Thoracic aorta (tissue), 2 donors: Measurements from ENCODE around the gene UBE3B. TPM values are rescaled to one million over a fixed set of nuclear protein-coding genes. Genes with fewer than 3 reads are reported as not detected.

Source experiments
- ATAC-seq: fragments of 150-250 bp; one replicate; pipeline ENCODE4 v1.8.0; 2017; ENCODE audit warnings: low read depth; ENCODE audit not compliant: insufficient number of reproducible peaks, low FRiP score
- DNase-seq: peaks from one replicate; pipeline ENCODE4 v3.0.0-alpha.2; 2020; ENCODE audit warnings: low spot score
- H3K27ac ChIP-seq, 2 donors: fragments of 200-600 bp; sonication (generic); 1 replicate in 1 of 2; 2 replicates in 1 of 2; pipeline ENCODE4 v1.5.1; 2016; ENCODE audit warnings: mild to moderate bottlenecking in 2 of 2, moderate library complexity in 2 of 2
- H3K27me3 ChIP-seq: fragments of 200-600 bp; sonication (generic); replicated peaks from 2 replicates; pipeline ENCODE4 v1.6.0; 2016; ENCODE audit warnings: mild to moderate bottlenecking; ENCODE audit not compliant: insufficient read depth
- H3K36me3 ChIP-seq: fragments of 200-600 bp; sonication (generic); one replicate; pipeline ENCODE4 v1.5.1; 2016
- H3K4me1 ChIP-seq, 2 donors: fragments of 200-600 bp; sonication (generic); 1 replicate in 1 of 2; 2 replicates in 1 of 2; pipeline versions ENCODE4 v1.5.1 to v1.6.0; 2016; ENCODE audit warnings: low read depth in 2 of 2, mild to moderate bottlenecking in 1 of 2; ENCODE audit not compliant: control insufficient read depth in 1 of 2
- H3K4me3 ChIP-seq: fragments of 200-600 bp; sonication (generic); 2 replicates; pipeline ENCODE4 v1.5.1; 2016; ENCODE audit warnings: mild to moderate bottlenecking
- H3K9me3 ChIP-seq: fragments of 200-600 bp; sonication (generic); 2 replicates; pipeline ENCODE4 v1.5.1; 2016
- total RNA-seq, 2 donors: library from RNA; depleted of rRNA; stranded (reverse); fragments of >200 nt; gene quantifications; one replicate each; pipeline versions ENCODE4 v1.1.0 to v1.2.3, GENCODE V29; 2016
- TF ChIP-seq, protein P1 (sequence below): fragments of 200-600 bp; sonication (generic); IDR thresholded peaks from one replicate; pipeline ENCODE4 v1.5.1; 2019; ENCODE audit warnings: antibody characterized with exemption

UBE3B gene
- total RNA-seq, 2 donors from 2014 or later: 41.4 to 75.3 TPM

DNA sequence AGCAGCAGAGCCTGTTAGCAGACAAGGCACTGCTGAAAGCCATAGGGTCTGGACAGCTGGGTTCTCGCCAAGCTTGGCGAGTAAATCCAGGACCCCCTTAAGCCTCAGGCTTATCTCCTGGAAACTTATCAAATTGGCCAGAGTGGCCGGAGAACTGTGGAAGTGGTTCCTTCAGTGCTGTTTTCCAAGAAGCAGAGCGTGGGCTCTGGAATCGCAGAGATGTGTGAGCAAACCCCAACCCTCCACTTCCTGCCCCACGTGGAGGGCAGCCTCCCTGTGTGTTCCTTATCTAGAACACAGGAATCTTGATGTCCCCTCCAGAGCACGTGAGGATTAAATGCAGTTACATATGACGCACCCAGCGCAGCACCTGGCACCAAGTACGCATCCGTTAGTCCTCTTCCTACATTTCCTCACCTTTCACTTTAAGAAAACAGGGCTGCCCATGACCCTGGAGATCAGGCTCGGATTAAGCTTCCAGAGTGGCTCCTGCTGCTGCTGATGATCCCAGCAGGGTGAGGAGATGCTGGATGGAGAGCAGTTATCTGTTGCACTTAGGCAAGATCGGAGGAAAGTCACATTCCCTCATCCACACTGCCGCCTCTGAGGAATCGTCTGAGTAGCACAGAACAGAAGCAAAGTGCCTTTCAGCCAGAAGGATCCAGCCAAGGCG, 60.9 kb downstream of the UBE3B start:
- no peaks in the 10 kb centered on the region for H3K27me3 ChIP-seq
- no peak overlapping the region for H3K4me3 ChIP-seq
- H3K9me3 ChIP-seq: no peaks in the 10 kb centered on the region
- no peak for ATAC-seq
- no peak overlapping the region for H3K27ac ChIP-seq
- TF ChIP-seq, protein P1, sequence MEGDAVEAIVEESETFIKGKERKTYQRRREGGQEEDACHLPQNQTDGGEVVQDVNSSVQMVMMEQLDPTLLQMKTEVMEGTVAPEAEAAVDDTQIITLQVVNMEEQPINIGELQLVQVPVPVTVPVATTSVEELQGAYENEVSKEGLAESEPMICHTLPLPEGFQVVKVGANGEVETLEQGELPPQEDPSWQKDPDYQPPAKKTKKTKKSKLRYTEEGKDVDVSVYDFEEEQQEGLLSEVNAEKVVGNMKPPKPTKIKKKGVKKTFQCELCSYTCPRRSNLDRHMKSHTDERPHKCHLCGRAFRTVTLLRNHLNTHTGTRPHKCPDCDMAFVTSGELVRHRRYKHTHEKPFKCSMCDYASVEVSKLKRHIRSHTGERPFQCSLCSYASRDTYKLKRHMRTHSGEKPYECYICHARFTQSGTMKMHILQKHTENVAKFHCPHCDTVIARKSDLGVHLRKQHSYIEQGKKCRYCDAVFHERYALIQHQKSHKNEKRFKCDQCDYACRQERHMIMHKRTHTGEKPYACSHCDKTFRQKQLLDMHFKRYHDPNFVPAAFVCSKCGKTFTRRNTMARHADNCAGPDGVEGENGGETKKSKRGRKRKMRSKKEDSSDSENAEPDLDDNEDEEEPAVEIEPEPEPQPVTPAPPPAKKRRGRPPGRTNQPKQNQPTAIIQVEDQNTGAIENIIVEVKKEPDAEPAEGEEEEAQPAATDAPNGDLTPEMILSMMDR: no peak
- no peaks in the 10 kb centered on the region for H3K4me1 ChIP-seq
- H3K36me3 ChIP-seq: peaks cover 13% of the 10 kb centered on the region
- DNase-seq: no peak

DNA sequence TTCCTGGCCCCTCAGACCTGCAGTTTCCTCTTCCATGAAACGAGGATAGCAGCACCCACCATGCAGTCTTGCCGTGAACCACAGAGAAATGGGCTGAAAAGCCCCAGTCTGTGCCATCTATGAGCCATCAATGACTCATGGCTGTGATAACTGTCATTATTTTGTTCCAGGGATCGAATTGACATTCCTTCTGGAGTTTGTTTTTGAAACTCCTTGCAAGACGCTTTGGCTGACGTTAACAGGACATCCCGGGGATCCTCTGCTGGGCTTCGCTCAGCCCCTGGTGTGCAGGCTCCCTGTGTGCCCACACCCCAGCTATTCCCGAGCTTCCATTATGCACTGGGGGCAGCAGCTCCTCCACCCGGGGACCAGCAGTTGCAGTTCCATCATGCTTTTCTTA, 62.1 kb downstream of the UBE3B start:
- DNase-seq (no peak), ATAC-seq (no peak)
- Histone ChIP-seq H3K9me3 (no peaks in the 10 kb centered on the region), H3K4me1 (no peaks in the 10 kb centered on the region), H3K27ac (no peak overlapping the region), H3K27me3 (no peaks in the 10 kb centered on the region), H3K4me3 (no peak overlapping the region), H3K36me3 (peaks cover 4% of the 10 kb centered on the region)
- TF ChIP-seq, protein P1: no peak

DNA sequence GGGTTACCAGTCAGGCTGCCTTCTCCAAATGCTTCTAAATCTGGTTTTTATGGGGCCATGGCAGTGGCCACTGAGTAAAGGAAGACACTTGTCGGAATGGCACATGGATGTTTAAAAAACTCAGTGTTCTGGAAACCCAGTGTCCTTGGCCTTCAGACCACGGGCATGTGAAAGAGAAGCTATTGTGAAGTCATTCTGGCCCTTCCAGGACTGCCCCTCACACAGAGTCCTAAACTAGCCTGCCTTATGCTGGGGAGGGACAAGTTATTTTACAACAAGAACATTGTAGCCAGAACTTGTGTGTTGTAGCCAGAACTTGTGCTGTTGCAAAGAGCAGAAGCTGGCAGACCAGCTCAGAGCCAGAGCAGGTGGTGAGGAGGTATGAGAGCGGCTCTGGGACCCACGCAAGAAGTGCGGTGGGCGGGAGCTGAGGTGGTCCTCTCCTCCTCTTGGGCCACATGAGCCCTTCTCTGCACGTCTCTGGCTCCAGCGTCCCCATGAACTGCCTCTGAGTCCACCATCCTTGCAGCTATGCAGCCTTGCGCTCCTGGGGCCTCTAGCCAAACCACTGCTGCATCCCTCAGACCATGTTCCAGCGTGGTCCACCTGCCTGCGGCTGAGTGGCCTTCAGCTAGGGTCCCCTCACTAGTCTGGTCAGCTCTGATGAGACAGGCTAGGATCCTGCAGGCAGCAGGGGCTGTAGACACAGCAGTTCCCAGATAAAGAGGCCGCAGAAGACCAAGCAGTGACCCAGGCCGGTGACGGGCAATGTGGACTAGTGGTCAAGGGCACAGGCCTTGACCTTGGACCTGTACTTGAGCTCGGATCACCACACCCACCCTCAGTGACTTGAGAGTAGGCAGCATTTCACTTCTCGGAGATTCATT, 63.3 kb downstream of the UBE3B start:
- no peaks in the 10 kb centered on the region for H3K27me3 ChIP-seq
- DNase-seq (no peak), ATAC-seq (no peak)
- TF ChIP-seq, protein P1: no peak
- H3K27ac ChIP-seq: no peak overlapping the region
- no peaks in the 10 kb centered on the region for H3K36me3 ChIP-seq
- peaks cover 0 to 3% of the 10 kb centered on the region in 2 donors for H3K4me1 ChIP-seq
- H3K9me3 ChIP-seq: no peaks in the 10 kb centered on the region
- H3K4me3 ChIP-seq: no peak overlapping the region

DNA sequence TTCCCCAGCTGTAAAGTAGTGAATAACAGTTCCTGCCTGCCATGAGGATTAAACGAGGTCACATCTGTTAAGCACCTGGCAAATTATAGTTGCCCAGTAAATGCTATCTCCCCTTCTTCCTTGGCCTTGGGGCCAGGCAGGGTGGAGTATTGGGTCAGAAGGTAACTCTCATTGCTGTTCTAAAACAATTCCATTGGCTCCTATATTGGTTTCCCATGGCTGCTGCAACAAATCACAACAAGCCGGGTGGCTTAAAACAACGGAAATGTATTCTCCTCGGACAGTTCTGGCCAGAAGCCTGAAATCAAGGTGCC, 63.9 kb downstream of the UBE3B start:
- DNase-seq (no peak), ATAC-seq (no peak)
- H3K27me3 ChIP-seq: no peaks in the 10 kb centered on the region
- no peaks in the 10 kb centered on the region for H3K36me3 ChIP-seq
- TF ChIP-seq, protein P1: no peak
- H3K9me3 ChIP-seq: no peaks in the 10 kb centered on the region
- H3K27ac ChIP-seq: no peak overlapping the region
- H3K4me3 ChIP-seq: no peak overlapping the region
- peaks cover 0 to 3% of the 10 kb centered on the region in 2 donors for H3K4me1 ChIP-seq

DNA sequence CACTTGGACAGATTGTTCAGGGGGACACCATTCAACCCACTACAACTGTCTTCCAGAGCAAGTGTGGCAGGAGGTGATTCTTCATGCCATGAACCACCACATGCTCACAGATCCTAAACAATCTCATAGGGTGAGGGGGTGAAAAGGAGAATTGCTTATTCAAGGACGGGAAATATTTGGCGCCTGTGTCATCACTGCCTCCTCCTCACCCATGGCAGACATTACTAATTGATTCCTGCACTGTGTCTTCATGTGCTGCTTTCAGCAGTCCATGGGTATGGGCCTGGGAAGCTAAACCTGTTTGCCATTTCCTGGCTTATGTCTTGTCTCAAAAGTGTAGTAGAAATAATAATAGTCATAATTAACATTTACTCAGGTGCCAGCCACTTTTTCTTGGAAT, 64.6 kb downstream of the UBE3B start:
- Histone ChIP-seq H3K4me1 (peaks cover 0 to 3% of the 10 kb centered on the region in 2 donors), H3K9me3 (no peaks in the 10 kb centered on the region), H3K27ac (no peak overlapping the region), H3K36me3 (no peaks in the 10 kb centered on the region), H3K27me3 (no peaks in the 10 kb centered on the region), H3K4me3 (no peak overlapping the region)
- ATAC-seq: no peak
- DNase-seq: no peak
- TF ChIP-seq, protein P1: no peak
